Measurements from ENCODE around the gene TRAK1. TPM values are rescaled to one million over a fixed set of nuclear protein-coding genes. Genes with fewer than 3 reads are reported as not detected.

Gene TRAK1
- total RNA-seq: 70.4 and 85.3 TPM in 2 replicates

GRCh38 chr3:42090973-42091731 is at the start of gene TRAK1:
TRAK1 (plus strand) TSS chr3:42091357; CDS start chr3:42091470, 113 bp downstream.

GRCh38 chr3:42266085-42266484 is 174.9 kb downstream of the TRAK1 start, which contains the start of gene CCK:
CCK (minus strand) TSS chr3:42266185; CDS start chr3:42263630, 2,555 bp downstream.

Small RNA genes lying within 50 kb of the gene (small RNA-seq; reads per million reads assigned to genes)
- gene RNU4-78P: 0.08 reads per million

Other genes starting within 250 kb of the TRAK1 start
- gene ULK4, start 129.3 kb upstream of the TRAK1 start, total RNA-seq: 21.5 and 23.5 TPM in 2 replicates
- not detected in 2 replicates for gene CCK, start 174.8 kb downstream of the TRAK1 start, total RNA-seq

Data from vein endothelial cell (primary cell).